HepG2 (cell line): ENCODE measurements around the gene IFNG. TPM values are rescaled to one million over a fixed set of nuclear protein-coding genes. Genes with fewer than 3 reads are reported as not detected.

Experiments
- ATAC-seq: fragments of 200-7000 bp; cut with Tn5 transposase; 3 replicates; pipeline ENCODE4 v1.9.1; 2020; ENCODE audit warnings: mild to moderate bottlenecking, moderate library complexity
- BruUV-seq: library from RNA; stranded (reverse); fragments of 400-500 nt; replicated peaks from 2 replicates; lab custom pipeline; 2021; lab: Mats Ljungman, UMichigan
- CTCF ChIA-PET: fragments of 300-600 bp; formaldehyde crosslinking; extraction: SDS; loops from one replicate; lab custom pipeline; 2021; ENCODE audit warnings: low total read pairs, inconsistent platforms, low intra/inter-chr PET ratio; lab: Yijun Ruan, JAX
- POLR2A ChIA-PET: fragments of 350-600 bp; sonication (Branson Sonifier 250); formaldehyde crosslinking; loops from one replicate; lab custom pipeline; 2020; ENCODE audit warnings: antibody characterized with exemption, inconsistent platforms; lab: Yijun Ruan, JAX
- DNase-seq: peaks from one replicate; pipeline ENCODE4 v3.0.0-alpha.2; 2015; ENCODE audit warnings: low spot score
- FAIRE-seq: peaks from 3 replicates; lab custom pipeline; 2011; peaks lifted over from hg19 to GRCh38; lab: Jason Lieb, UNC
- H2AFZ ChIP-seq: one replicate; pipeline ENCODE4 v1.6.1; 2011; ENCODE audit warnings: low read length, inconsistent platforms
- H3K27ac ChIP-seq: fragments of 300-600 bp; 3 replicates; pipeline ENCODE4 v1.8.0; 2011; ENCODE audit warnings: mixed run types, mild to moderate bottlenecking, mixed read lengths, low read length, inconsistent platforms; ENCODE audit not compliant: insufficient read depth; ENCODE audit errors: extremely low read length
- H3K27me3 ChIP-seq, 2 experiments: fragments of 200-600 bp in 1 of 2; 2 replicates in 1 of 2; 3 replicates in 1 of 2; pipeline versions ENCODE4 v1.6.0 to v1.8.0; 2011; ENCODE audit warnings: low read length in 2 of 2, mild to moderate bottlenecking in 2 of 2, moderate library complexity in 2 of 2, inconsistent platforms in 1 of 2; ENCODE audit not compliant: insufficient read depth in 2 of 2, control insufficient read depth in 1 of 2
- H3K36me3 ChIP-seq, 2 experiments: fragments of 200-600 bp in 1 of 2; replicated peaks in 1 of 2; 2 replicates in 1 of 2; 3 replicates in 1 of 2; pipeline versions ENCODE4 v1.5.1 to v1.8.0; 2011; ENCODE audit warnings: low read length in 2 of 2, inconsistent platforms in 1 of 2; ENCODE audit not compliant: insufficient read depth in 2 of 2, control insufficient read depth in 1 of 2
- H3K4me1 ChIP-seq: 2 replicates; pipeline ENCODE4 v1.5.1; 2012; ENCODE audit warnings: low read length, inconsistent platforms; ENCODE audit not compliant: insufficient read depth
- H3K4me2 ChIP-seq: 2 replicates; pipeline ENCODE4 v1.6.0; 2011; ENCODE audit warnings: low read depth, low read length, inconsistent platforms
- H3K4me3 ChIP-seq, 3 experiments: fragments of 200-600 bp in 1 of 3; sonication (generic), shearing (Covaris generic) in 1 of 3; replicated peaks in 1 of 3; 2 replicates each; pipeline ENCODE4 v1.5.1; 2011 to 2016; ENCODE audit warnings: low read length in 3 of 3, inconsistent platforms in 2 of 3, low read depth in 2 of 3, mild to moderate bottlenecking in 2 of 3, control low read depth in 1 of 3, mixed read lengths in 1 of 3; ENCODE audit not compliant: insufficient read depth in 1 of 3
- H3K79me2 ChIP-seq: one replicate; pipeline ENCODE4 v1.6.1; 2011; ENCODE audit warnings: low read length, inconsistent platforms; ENCODE audit not compliant: insufficient read depth
- H3K9ac ChIP-seq: 2 replicates; pipeline ENCODE4 v1.6.0; 2011; ENCODE audit warnings: mild to moderate bottlenecking, low read depth, low read length, inconsistent platforms; ENCODE audit not compliant: insufficient read depth
- H3K9me3 ChIP-seq: 2 replicates; pipeline ENCODE4 v1.5.1; 2012; ENCODE audit warnings: mild to moderate bottlenecking, low read length
- H4K20me1 ChIP-seq: 2 replicates; pipeline ENCODE4 v1.6.0; 2011; ENCODE audit warnings: inconsistent platforms, mild to moderate bottlenecking, low read length, moderate library complexity; ENCODE audit not compliant: insufficient read depth
- HNF4A ChIP-seq: sonication (generic); formaldehyde crosslinking; IDR thresholded peaks from 2 replicates; pipeline ENCODE4 v1.4.0; 2020; ENCODE audit warnings: missing genetic modification reagents
- IRX3 ChIP-seq: sonication (generic); formaldehyde crosslinking; IDR thresholded peaks from 2 replicates; pipeline ENCODE4 v1.8.1; 2023; ENCODE audit warnings: mild to moderate bottlenecking, low read depth, missing genetic modification reagents, borderline replicate concordance
- RARA ChIP-seq: IDR thresholded peaks from 2 replicates; pipeline ENCODE4 v1.6.1; 2016; ENCODE audit warnings: missing genetic modification reagents, missing compliant biosample characterization
- ZBTB7A ChIP-seq: sonication (generic); formaldehyde crosslinking; IDR thresholded peaks from 2 replicates; pipeline ENCODE4 v1.8.0; 2022; ENCODE audit warnings: mild to moderate bottlenecking, missing genetic modification reagents
- ZNF660 ChIP-seq: sonication (generic); formaldehyde crosslinking; IDR thresholded peaks from 2 replicates; pipeline ENCODE4 v1.5.1; 2020; ENCODE audit warnings: mild to moderate bottlenecking, low read depth, missing genetic modification reagents, borderline replicate concordance
- ZSCAN22 ChIP-seq: sonication (generic); formaldehyde crosslinking; IDR thresholded peaks from 2 replicates; pipeline ENCODE4 v1.4.0; 2020; ENCODE audit warnings: mild to moderate bottlenecking, missing genetic modification reagents
- WGBS: methylation state at CpG from one replicate; pipeline ENCODE4 v1.1.6; 2017; ENCODE audit warnings: low lambda C conversion rate; 5-methylcytosine and 5-hydroxymethylcytosine counted together
- in situ Hi-C: cut with HindIII; loops from 2 replicates; pipeline ENCODE4 v1.10.0; 2017; ENCODE audit warnings: low pct_unique_long_range_greater_than_20kb; ENCODE audit not compliant: extremely low pct_ligation_motif_present
- intact Hi-C: fragments of 100-400 bp; cut with micrococcal nuclease; formaldehyde crosslinking; loops from one replicate; pipeline ENCODE4 v1.10.0; 2022; ENCODE audit not compliant: unreplicated experiment
- polyA plus RNA-seq, 8 experiments: library from polyadenylated mRNA; depleted of rRNA in 3 of 8; stranded (reverse) in 7 of 8; unstranded in 1 of 8; fragments of >200 nt; fragmentation: Illumina TruSeq in 4 of 8; extraction: Trizol in 4 of 8; gene quantifications; 2 replicates each; pipeline versions ENCODE4 v1.2.1 to v1.2.3, GENCODE V29; 2011 to 2016; ENCODE audit warnings: low read depth in 4 of 8, missing spikeins in 1 of 8, mixed read lengths in 1 of 8; ENCODE audit not compliant: insufficient read depth in 1 of 8
- total RNA-seq, 5 experiments: library from RNA; depleted of rRNA; stranded (reverse); fragments of >200 nt; fragmentation: Illumina TruSeq; extraction: Trizol; gene quantifications; 2 replicates each; pipeline ENCODE4 v1.2.3, GENCODE V29; 2016; ENCODE audit warnings: low read depth in 1 of 5
- TF ChIP-seq, protein P1 (sequence below): sonication (generic); formaldehyde crosslinking; IDR thresholded peaks from 2 replicates; pipeline ENCODE4 v1.5.1; 2020; ENCODE audit warnings: missing genetic modification reagents, mild to moderate bottlenecking, borderline replicate concordance

The IFNG gene
- total and polyA plus RNA-seq, 2 of the 13 experiments (the other 11 are each of a cell fraction or from before 2014, with no cell fraction given), result not detected

DNA sequence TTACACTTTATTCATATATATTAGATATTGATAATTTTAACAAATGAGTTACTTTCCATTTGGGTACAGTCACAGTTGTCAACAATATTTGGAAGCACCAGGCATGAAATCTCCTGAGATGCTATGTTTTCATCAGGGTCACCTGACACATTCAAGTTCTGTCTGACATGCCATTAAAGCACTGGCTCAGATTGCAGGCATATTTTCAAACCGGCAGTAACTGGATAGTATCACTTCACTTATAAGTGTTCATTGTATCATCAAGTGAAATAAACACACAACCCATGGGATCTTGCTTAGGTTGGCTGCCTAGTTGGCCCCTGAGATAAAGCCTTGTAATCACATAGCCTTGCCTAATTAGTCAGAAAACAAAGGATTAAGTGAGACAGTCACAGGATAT is 4.8 kb downstream of the IFNG start:
- no peaks in the 10 kb centered on the region for H3K9me3 ChIP-seq
- FAIRE-seq, result no peak
- no peaks in the 10 kb centered on the region for H3K36me3 ChIP-seq
- H3K9ac ChIP-seq, result no peak overlapping the region
- no peak overlapping the region for H2AFZ ChIP-seq
- intact Hi-C loops (no loop called here), in situ Hi-C loops (no loop called here)
- no peak for DNase-seq
- 0% methylated on average over 1 of the region's 1 CpG for WGBS
- no peak overlapping the region for H3K4me3 ChIP-seq
- TF ChIP-seq, protein P1, sequence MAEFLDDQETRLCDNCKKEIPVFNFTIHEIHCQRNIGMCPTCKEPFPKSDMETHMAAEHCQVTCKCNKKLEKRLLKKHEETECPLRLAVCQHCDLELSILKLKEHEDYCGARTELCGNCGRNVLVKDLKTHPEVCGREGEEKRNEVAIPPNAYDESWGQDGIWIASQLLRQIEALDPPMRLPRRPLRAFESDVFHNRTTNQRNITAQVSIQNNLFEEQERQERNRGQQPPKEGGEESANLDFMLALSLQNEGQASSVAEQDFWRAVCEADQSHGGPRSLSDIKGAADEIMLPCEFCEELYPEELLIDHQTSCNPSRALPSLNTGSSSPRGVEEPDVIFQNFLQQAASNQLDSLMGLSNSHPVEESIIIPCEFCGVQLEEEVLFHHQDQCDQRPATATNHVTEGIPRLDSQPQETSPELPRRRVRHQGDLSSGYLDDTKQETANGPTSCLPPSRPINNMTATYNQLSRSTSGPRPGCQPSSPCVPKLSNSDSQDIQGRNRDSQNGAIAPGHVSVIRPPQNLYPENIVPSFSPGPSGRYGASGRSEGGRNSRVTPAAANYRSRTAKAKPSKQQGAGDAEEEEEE (CRISPR knock-in tag), result no peak
- TF ChIP-seq ZSCAN22 (CRISPR knock-in tag), result no peak
- no peak for TF ChIP-seq HNF4A
- no peak for TF ChIP-seq RARA
- TF ChIP-seq IRX3 (CRISPR knock-in tag), result no peak
- no peak for TF ChIP-seq ZBTB7A (CRISPR knock-in tag)
- no peak for TF ChIP-seq ZNF660 (CRISPR knock-in tag)
- no peaks in the 10 kb centered on the region for H3K4me1 ChIP-seq
- no peak for ATAC-seq
- no peak overlapping the region for H3K27ac ChIP-seq
- no peak overlapping the region for H3K4me2 ChIP-seq
- H4K20me1 ChIP-seq, result no peaks in the 10 kb centered on the region
- BruUV-seq, result no TSS peak
- POLR2A ChIA-PET, result no interaction called here
- no peaks in the 10 kb centered on the region for H3K79me2 ChIP-seq
- H3K27me3 ChIP-seq, result no peaks in the 10 kb centered on the region; a peak in 1 of 5 replicates
- CTCF ChIA-PET, result no interaction called here
